ENCODE data around the gene SPECC1.

GRCh38 chr17:20210614-20211013 lies 201.5 kb downstream of the SPECC1 start:
- TF ChIP-seq GATA3 (IDR thresholded peaks at IDR 0.05; ENCODE audit: low read depth, low read length): no peak
- no peak for TF ChIP-seq GATA2 (IDR thresholded peaks at IDR 0.05; ENCODE audit: low read depth, low read length)
